ENCODE results near the gene CXCL3.

CXCL3 gene

GRCh38 chr4:74054483-74055047 lies 16.1 kb upstream of the CXCL3 start:
- DNase-seq: no peak

- DNase-seq: no peak
These were observed 8.7 kb upstream of the CXCL3 start for GRCh38 chr4:74047152-74047551.

DNA sequence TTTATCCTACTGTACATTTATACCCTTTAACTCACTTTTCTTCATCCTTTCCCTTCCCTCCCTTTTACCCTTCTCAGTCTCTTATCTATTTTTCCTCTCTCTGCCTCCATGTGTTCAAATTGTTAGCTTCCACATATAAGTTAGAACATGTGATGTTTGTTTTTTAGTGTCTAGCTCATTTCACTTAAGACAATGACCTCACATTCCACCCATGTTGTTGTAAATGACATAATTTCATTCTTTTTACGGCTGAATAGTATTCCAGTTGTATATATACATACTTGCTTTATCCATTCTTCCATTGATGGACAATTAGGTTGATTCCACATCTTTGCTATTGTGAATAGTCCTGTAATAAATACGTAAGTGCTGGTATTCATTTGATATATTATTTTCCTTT lies 7.3 kb upstream of the CXCL3 start:
- DNase-seq: no peak

- DNase-seq: no peak
These were observed 6.8 kb upstream of the CXCL3 start for GRCh38 chr4:74045247-74045646.

GRCh38 chr4:74044677-74045076 lies 6.2 kb upstream of the CXCL3 start:
- DNase-seq: no peak

DNA sequence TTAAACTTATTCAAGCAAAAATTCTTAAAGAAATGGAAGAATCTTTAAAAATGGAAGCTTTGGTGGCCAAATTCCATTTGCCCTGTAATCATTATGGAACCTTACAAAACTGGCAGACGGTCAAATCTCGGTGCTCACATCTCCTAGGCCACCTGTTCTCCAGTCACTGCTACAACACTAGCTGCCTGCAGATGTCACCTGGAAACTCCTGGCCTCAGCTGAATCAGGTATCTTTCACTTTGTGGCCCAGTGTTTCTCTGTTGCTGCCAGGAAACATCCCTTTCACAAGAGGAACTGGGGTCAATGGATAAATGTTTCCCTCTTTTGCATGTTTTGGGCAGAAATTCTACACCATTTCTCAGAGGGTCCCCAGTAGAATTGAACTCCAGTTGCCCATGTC lies 4.2 kb upstream of the CXCL3 start:
- DNase-seq: no peak

DNA sequence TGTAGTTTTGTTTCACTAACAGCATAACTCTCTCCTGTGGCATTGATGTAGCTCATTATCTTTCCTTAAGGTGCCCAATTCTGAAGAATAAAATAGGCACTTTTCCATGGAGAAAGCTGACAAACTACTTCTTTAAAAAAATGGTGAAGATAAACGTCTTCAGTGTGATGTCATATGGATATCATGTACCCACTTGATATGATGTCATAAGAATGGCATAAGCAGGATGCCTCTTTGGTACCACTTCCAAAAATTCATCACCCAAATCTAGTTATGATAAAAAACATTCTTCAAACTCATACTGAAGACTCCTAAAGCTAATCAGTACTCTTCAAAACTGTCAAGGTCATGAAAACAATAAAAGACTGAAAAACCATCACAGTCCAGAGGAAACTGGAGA lies 2.9 kb upstream of the CXCL3 start:
- no peak for DNase-seq

DNA sequence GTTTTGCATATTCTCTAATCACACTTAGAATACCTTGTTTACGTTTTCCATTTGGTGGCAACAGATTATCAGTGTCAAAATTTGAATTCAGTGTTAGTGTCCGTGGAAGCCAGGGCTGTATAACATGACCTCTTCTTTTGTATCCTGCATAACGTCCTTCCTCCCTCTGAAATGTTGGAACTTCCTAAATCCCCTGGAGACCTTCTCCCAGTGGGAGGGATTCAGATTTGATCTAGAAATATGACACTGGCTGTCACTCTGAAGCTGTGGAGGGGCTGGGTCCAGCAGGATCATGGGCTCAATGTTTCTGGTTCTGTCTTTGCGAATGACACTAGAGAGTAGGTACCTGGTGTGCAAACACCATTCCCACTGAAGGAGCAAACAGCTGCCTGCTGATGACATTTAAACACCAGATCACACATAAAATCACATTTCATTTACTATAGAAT lies 850 bp upstream of the CXCL3 start:
- DNase-seq: no peak

- no peak for DNase-seq
These were observed 434 bp downstream of the CXCL3 start for GRCh38 chr4:74038086-74038424.

- no peak for DNase-seq
These were observed 1.2 kb downstream of the CXCL3 start for GRCh38 chr4:74037076-74037955.

DNA sequence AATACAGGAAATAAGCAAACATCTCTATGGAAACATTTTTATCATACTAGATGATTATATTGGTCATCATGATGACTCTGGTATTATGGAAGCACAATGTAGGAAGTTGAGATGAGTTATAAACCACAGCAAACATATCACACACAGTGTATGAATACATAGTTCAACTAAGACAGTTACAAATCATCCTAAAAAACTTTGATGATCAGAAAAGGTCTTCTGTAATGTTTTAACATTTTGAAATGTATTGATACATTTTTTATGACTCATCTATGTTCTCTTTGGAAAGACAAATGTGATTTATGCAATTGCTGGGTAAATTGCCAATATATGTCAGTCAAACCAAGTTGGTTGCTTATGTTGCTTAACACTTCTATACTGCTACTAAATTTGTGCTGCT lies 4.8 kb downstream of the CXCL3 start:
- DNase-seq: no peak

DNA sequence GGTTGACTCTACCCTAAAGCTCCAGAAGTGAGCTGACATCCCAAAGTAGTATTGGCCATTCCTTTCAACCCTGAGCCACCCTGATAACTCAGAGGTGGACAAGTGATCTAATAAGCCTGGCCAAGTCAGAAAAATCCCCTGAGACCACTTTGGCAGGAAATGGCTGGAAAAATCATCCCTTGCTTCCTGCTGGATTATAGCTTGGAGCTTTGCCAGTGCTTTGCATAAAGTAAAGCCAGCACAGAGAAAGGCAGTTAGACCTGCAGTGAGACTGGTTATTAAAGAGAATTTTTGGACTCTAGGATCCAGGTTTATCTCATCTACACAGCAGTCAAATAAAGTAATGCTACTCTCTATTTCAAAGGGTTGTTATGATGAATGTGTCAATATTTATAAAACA lies 6.4 kb downstream of the CXCL3 start:
- DNase-seq: no peak

DNA sequence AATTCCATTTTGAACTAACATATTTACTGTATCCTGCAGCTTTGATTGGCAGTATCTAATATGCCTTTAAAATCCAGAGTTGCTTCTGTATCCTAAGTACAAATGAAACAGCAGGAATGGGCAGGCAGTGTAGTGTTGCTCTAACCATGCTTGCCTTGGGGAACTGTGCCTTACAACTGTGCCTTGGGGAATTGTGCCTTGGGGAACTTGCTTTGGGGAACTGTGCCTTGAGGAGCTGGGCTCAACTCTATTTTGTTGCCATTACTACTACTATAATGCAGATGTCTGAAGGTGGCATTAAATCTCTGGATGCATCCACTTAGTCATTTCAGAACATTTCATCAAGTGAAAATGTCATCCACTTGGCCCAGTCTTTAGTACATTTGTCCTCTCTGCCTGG lies 6.9 kb downstream of the CXCL3 start:
- no peak for DNase-seq

- DNase-seq: no peak
These were observed 8.2 kb downstream of the CXCL3 start for GRCh38 chr4:74030285-74030684.

- no peak for DNase-seq
These were observed 10.0 kb downstream of the CXCL3 start for GRCh38 chr4:74028504-74028903.

- no peak for DNase-seq
These were observed 14.8 kb downstream of the CXCL3 start for GRCh38 chr4:74023709-74024108.

GRCh38 chr4:74021601-74022000 lies 16.9 kb downstream of the CXCL3 start:
- DNase-seq: no peak

DNA sequence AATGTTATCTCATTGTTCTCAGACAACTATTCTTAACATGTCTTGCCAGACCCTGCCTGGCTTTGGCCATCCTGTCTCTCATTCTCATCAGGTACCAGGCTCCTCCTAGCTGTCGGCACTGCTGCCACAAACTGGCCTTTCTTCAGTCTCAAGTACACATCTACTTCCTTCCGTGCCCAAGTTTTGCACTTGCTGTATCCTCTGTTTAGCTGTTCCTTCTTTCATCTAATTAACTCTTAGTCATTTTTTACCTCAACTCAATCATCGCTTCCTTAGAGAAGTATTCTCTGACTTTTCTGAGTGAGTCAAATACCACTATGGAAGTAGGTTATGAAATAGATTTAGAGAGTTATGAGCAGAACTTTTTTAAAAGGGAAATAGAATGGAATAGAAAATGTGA lies 19.7 kb downstream of the CXCL3 start:
- no peak for DNase-seq

GRCh38 chr4:74018116-74018515 lies 20.4 kb downstream of the CXCL3 start:
- DNase-seq: no peak

DNA sequence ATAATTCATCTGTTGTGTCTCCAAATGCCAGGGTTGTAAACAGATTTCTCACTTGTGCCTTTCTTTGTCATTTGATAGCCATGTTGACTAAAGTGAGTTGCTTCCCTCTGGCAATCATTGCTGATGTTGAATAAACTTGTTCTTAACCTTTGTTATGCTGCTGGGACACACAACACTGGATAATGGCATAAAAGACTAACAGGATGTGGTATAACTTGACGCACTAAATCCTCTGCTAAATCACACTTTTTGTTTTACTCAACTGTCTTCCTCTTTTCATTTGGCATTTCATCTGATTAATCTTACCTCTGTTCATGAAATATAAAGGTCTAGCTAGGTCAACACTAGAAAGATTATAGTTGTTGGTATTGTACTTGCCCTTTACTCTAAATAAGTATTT lies 22.4 kb downstream of the CXCL3 start:
- no peak for DNase-seq

DNA sequence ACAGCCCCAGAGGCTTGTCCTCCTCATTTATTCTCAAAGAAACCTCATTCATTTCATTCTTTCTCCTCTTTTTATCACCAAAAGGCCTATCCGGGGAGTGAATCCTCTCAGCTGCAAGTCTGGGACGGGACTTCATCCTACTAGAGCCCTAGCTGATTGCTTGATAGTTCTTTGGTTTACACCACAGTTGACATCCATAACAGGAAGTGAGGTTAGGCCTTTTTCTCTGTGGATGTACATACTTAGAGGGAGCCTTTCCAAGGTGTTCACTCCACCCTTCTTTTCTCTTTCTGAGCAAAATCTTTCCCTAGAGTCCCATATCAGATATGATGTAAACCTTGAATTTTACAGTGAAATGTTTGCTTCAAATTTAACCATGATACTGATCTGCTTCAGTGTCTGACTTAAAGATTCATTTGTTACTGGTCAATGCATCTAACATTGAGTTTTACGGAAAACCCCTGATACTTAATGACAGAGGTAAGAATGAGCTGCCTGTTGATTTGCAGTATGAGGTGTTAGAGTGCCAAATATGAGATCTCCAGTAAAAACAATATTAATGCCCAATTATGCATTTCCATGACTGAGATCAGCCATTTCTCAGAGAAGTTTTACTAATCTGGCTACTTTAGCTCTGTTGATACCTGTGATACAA lies 23.2 kb downstream of the CXCL3 start:
- DNase-seq: no peak

DNA sequence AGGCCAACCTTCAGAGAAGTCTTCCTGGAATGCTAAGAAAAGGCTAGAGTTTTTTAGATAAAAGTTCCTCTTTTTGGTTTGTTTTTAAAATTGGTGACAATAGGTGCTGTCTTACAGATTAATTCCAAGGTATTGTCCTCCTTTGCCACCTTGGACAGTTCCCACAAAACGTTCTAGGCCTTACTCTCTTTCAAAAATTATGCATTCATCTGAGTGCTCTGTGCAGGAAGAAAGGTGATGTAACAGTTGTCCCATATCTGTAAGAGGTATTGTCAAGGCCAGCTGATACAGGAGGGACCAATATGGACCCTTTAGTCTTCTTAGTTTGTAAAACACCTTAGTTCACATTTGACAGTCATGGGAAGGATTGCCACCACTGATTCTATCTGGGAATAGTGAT lies 24.2 kb downstream of the CXCL3 start:
- no peak for DNase-seq

- DNase-seq: no peak
These were observed 25.2 kb downstream of the CXCL3 start for GRCh38 chr4:74013264-74013663.

DNA sequence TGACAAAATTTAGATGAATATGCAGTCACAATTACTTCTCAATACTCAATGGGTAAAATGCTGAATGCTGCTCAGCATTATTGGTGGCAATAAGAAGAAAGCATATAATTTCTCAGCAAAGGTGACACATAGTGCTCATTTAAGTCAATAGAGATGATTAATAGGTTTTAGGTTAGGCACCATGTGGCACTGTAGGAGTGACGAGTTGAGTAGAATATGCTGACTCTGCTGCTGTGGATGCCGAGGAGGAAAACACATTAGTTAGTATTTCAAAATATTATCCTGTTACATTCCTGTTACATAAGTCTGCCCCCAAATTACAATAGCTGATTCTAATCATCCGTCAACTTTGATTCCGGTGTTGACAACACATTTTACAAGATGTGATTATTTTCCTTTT lies 26.4 kb downstream of the CXCL3 start:
- no peak for DNase-seq
